GM12875 (cell line): ENCODE measurements around the gene ERGIC1.

Experiments
- H3K4me3 ChIP-seq: one replicate; pipeline ENCODE4 v1.5.1; 2011; ENCODE audit warnings: low read depth, low read length, control low read depth
- CTCF ChIP-seq: IDR thresholded peaks from 2 replicates; pipeline ENCODE4 v1.5.1; 2011; ENCODE audit warnings: low read depth, mild to moderate bottlenecking, control low read depth, inconsistent platforms, low read length, moderate library complexity, borderline replicate concordance; ENCODE audit not compliant: insufficient read depth

ERGIC1 gene

GRCh38 chr5:172856336-172856735, 22.3 kb downstream of the ERGIC1 start:
- no peak overlapping the region for H3K4me3 ChIP-seq

DNA sequence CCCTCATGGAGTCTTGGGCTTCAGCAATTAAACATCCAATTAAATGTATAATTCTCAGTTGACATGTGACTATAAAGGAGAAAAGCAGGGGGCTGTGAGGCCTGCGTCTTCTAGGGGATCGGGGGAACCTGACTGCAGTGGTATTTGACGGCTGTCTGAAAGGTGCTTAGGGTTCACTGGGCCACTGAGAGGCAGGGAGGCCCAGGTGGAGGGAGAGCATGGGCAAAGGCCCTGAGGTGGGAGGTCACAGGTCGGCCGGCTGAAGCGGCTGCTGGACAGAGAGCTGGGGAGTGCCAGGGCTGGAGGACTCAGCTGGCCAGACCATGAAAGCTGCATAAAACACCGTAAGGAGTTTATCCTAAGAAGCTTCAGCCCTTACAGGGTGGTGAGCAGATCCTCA, 23.9 kb downstream of the ERGIC1 start:
- TF ChIP-seq CTCF: no peak
- no peak overlapping the region for H3K4me3 ChIP-seq

More at GRCh38 chr5:172856336-172856735, 22.3 kb downstream of the ERGIC1 start:
- no peak for TF ChIP-seq CTCF

GRCh38 chr5:172858511-172858989, 24.5 kb downstream of the ERGIC1 start:
- TF ChIP-seq CTCF: no peak
- no peak overlapping the region for H3K4me3 ChIP-seq

- TF ChIP-seq CTCF: no peak
- H3K4me3 ChIP-seq: no peak overlapping the region
Measured at GRCh38 chr5:172858990-172859811, 25.1 kb downstream of the ERGIC1 start.

DNA sequence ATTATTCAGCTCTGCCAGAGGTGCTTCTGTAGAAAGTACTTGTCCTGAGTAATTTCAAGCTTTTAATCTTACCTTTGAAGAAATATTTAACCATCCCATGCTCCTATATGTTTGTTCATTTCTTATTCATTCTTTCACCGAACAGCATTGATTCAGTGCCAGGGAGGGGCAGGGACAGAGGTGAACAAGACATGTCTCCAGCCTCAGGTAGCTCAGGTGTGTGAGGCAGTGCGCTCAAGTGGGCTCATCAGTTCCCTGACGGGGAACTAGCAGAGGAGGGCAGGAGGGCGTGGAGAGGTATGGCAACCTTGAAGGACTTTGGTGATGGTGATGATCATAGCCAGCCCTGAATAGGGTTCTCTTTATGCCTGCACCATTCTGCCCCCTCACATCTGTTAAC, 25.9 kb downstream of the ERGIC1 start:
- no peak for TF ChIP-seq CTCF
- H3K4me3 ChIP-seq: no peak overlapping the region

- TF ChIP-seq CTCF: no peak
- H3K4me3 ChIP-seq: no peak overlapping the region
Measured at GRCh38 chr5:172860520-172861443, 26.7 kb downstream of the ERGIC1 start.
